K562 (cell line): ENCODE results near the gene CTIF. TPM values are rescaled to one million over a fixed set of nuclear protein-coding genes. Genes with fewer than 3 reads are reported as not detected.

Experiments
- ATF4 ChIP-seq: fragments of 450-650 bp; formaldehyde crosslinking; IDR thresholded peaks from 2 replicates; pipeline ENCODE4 v1.4.0; 2022; ENCODE audit warnings: mild to moderate bottlenecking, moderate library complexity
- CTBP1 ChIP-seq: fragments of 450-650 bp; IDR thresholded peaks from 2 replicates; pipeline ENCODE4 v1.6.1; 2016; ENCODE audit warnings: borderline replicate concordance
- ETV5 ChIP-seq: sonication (generic); formaldehyde crosslinking; IDR thresholded peaks from 2 replicates; pipeline ENCODE4 v1.4.0; 2020; ENCODE audit warnings: low read depth, mild to moderate bottlenecking, missing genetic modification reagents
- POLR2AphosphoS2 ChIP-seq: IDR thresholded peaks from 2 replicates; pipeline ENCODE4 v1.6.1; 2012; ENCODE audit warnings: low read length, improper control_type of control experiment
- RUNX1 ChIP-seq: sonication (generic); IDR thresholded peaks from 2 replicates; pipeline ENCODE4 v1.6.1; 2016; ENCODE audit warnings: antibody characterized with exemption, low read depth
- SIN3A ChIP-seq, 2 experiments: fragments of 150-350 bp in 1 of 2; IDR thresholded peaks; 2 replicates each; pipeline ENCODE4 v1.6.1; 2011 to 2016; ENCODE audit warnings: borderline replicate concordance in 2 of 2, low read depth in 2 of 2, low read length in 2 of 2, mild to moderate bottlenecking in 2 of 2, moderate library complexity in 2 of 2; ENCODE audit not compliant: control insufficient read depth in 1 of 2
- SMAD1 ChIP-seq: fragments of 150-350 bp; IDR thresholded peaks from 2 replicates; pipeline ENCODE4 v1.6.1; 2014; ENCODE audit warnings: low read length, low read depth; ENCODE audit not compliant: partially characterized antibody
- SNRNP70 ChIP-seq: fragments of 200-400 bp; formaldehyde crosslinking; optimal IDR thresholded peaks from 2 replicates; pipeline ENCODE3; 2017; ENCODE audit warnings: low read depth, low read length
- TCFL5 ChIP-seq: fragments of 250-450 bp; sonication (Bioruptor Pico); conservative IDR thresholded peaks from 2 replicates; pipeline ENCODE4 v1.6.1; 2021; ENCODE audit warnings: mild to moderate bottlenecking, moderate library complexity, matching md5 sums
- ZHX1 ChIP-seq: fragments of 150-350 bp; conservative IDR thresholded peaks from 2 replicates; pipeline ENCODE4 v1.6.1; 2014; ENCODE audit warnings: low read length
- ZNF134 ChIP-seq: fragments of 250-450 bp; sonication (Bioruptor Pico); conservative IDR thresholded peaks from 2 replicates; pipeline ENCODE4 v1.4.0; 2020
- ZNF212 ChIP-seq: fragments of 450-650 bp; formaldehyde crosslinking; IDR thresholded peaks from 2 replicates; pipeline ENCODE4 v1.4.0; 2020; ENCODE audit warnings: mild to moderate bottlenecking
- ZNF398 ChIP-seq: fragments of 250-450 bp; sonication (Bioruptor Pico); IDR thresholded peaks from 2 replicates; pipeline ENCODE4 v1.8.0; 2021; ENCODE audit warnings: moderate library complexity, mild to moderate bottlenecking, inconsistent platforms
- ZNF778 ChIP-seq: fragments of 450-650 bp; formaldehyde crosslinking; IDR thresholded peaks from 2 replicates; pipeline ENCODE4 v1.4.0; 2020; ENCODE audit warnings: mild to moderate bottlenecking, moderate library complexity
- polyA plus RNA-seq, 8 experiments: library from polyadenylated mRNA; depleted of rRNA in 4 of 8; stranded (reverse) in 5 of 8; unstranded in 3 of 8; fragments of >200 nt; fragmentation: Nextera tagmentation in 2 of 8; fragmentation: Illumina TruSeq in 1 of 8; extraction: Ambion mirVana in 2 of 8; extraction: Trizol in 1 of 8; gene quantifications; 2 replicates each; pipeline versions ENCODE4 v1.2.1 to v1.2.3, GENCODE V29; 2011 to 2014; ENCODE audit warnings: inconsistent platforms in 1 of 8, missing spikeins in 1 of 8
- total RNA-seq, 7 experiments: library from RNA; depleted of rRNA in 6 of 7; stranded (reverse); fragments of >200 nt in 6 of 7; fragmentation: Illumina TruSeq in 2 of 7; extraction: Trizol in 2 of 7; gene quantifications; 2 replicates each; pipeline versions ENCODE4 v1.2.1 to v1.2.3, GENCODE V29; 2011 to 2021; ENCODE audit warnings: low replicate concordance in 1 of 7
- TF ChIP-seq, protein P1 (sequence below), 3 experiments: IDR thresholded peaks in 2 of 3; conservative IDR thresholded peaks in 1 of 3; 2 replicates each; pipeline ENCODE4 v1.5.1; 2011 to 2012; ENCODE audit warnings: low read length in 3 of 3, mild to moderate bottlenecking in 3 of 3, control low read depth in 2 of 3, improper control_type of control experiment in 1 of 3, inconsistent platforms in 1 of 3, low read depth in 1 of 3, mixed read lengths in 1 of 3, moderate library complexity in 1 of 3; ENCODE audit not compliant: insufficient read depth in 2 of 3
- TF ChIP-seq, protein P2 (sequence below): sonication (generic); formaldehyde crosslinking; IDR thresholded peaks from 2 replicates; pipeline ENCODE4 v1.8.1; 2023; ENCODE audit warnings: mild to moderate bottlenecking, missing genetic modification reagents

The CTIF gene
- total and polyA plus RNA-seq, 9 of the 15 experiments (the other 6 are each of a cell fraction or from before 2014, with no cell fraction given), result 0.17 to 11.5 (median 2.2) TPM

DNA sequence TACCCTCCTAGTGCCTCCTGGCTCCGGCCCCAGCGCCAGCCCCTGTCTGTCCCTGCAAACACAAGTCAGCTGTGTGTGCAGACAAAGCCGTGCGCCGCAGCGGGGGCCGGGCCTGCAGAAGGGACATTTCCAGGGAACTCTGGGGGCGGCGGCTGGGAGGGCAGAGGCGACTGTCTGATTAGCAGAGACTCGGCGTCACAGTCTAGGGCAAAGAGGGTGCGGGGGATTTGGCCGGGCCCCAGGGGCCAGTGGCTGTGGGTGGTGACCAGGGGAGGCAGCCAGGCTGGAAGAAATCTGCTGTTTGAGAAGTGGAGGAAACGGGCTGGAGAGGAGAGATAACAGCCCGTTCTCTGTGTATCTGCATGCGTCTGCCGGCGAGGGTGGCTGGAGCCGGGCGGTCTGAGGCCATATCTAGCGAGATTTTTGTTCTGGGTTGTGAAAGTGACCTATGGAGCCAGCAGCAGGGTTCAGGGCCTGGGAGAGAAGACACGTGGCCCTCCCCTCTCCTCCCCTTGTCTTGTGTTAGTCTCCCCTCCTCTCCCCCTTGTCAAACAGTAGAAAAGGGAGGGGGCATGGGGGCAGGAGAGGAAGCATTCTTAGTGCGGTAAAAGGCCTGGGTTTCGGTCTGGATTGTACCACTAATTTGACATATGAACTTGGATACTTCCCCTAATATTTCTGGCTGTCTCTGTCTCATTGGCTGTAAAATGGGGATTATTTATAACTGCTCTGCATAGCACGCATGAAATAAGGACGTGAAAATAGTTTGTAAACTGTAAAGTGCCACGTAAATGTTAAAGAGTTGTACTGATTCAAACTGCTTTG, 242.5 kb downstream of the CTIF start (continued):
- peak; percentile 87; the same call in 1 of the 2 replicates for TF ChIP-seq CTBP1
- no peak for TF ChIP-seq ZHX1
- TF ChIP-seq ZNF398 (CRISPR knock-in tag), result no peak
- TF ChIP-seq, protein P1, sequence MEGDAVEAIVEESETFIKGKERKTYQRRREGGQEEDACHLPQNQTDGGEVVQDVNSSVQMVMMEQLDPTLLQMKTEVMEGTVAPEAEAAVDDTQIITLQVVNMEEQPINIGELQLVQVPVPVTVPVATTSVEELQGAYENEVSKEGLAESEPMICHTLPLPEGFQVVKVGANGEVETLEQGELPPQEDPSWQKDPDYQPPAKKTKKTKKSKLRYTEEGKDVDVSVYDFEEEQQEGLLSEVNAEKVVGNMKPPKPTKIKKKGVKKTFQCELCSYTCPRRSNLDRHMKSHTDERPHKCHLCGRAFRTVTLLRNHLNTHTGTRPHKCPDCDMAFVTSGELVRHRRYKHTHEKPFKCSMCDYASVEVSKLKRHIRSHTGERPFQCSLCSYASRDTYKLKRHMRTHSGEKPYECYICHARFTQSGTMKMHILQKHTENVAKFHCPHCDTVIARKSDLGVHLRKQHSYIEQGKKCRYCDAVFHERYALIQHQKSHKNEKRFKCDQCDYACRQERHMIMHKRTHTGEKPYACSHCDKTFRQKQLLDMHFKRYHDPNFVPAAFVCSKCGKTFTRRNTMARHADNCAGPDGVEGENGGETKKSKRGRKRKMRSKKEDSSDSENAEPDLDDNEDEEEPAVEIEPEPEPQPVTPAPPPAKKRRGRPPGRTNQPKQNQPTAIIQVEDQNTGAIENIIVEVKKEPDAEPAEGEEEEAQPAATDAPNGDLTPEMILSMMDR (IDR thresholded peaks at IDR 0.05 in 2 of 3, conservative IDR thresholded peaks at IDR 0.05 in 1 of 3; ENCODE audit: insufficient read depth in 2 of 3, low read depth in 1 of 3, low read length in 3 of 3), result no peak
- no peak for TF ChIP-seq ZNF212
- TF ChIP-seq SIN3A (IDR thresholded peaks at IDR 0.05; ENCODE audit: borderline replicate concordance in 2 of 2, control insufficient read depth in 1 of 2, low read depth in 2 of 2, low read length in 2 of 2), result peak in 1 of 2 experiments; percentile 35; a peak in 2 of 4 replicates
- TF ChIP-seq POLR2AphosphoS2, result no peak
- 0 out of 2 replicates have a peak, but pooled peaks have one; percentile 25 for TF ChIP-seq ZNF134 (CRISPR knock-in tag)
- TF ChIP-seq SNRNP70, result no peak
- TF ChIP-seq ZNF778, result no peak
- no peak for TF ChIP-seq TCFL5 (CRISPR knock-in tag)
- TF ChIP-seq, protein P2, sequence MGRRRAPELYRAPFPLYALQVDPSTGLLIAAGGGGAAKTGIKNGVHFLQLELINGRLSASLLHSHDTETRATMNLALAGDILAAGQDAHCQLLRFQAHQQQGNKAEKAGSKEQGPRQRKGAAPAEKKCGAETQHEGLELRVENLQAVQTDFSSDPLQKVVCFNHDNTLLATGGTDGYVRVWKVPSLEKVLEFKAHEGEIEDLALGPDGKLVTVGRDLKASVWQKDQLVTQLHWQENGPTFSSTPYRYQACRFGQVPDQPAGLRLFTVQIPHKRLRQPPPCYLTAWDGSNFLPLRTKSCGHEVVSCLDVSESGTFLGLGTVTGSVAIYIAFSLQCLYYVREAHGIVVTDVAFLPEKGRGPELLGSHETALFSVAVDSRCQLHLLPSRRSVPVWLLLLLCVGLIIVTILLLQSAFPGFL (CRISPR knock-in tag), result no peak
- TF ChIP-seq RUNX1, result 0 out of 2 replicates have a peak, but pooled peaks have one; percentile 44
- no peak for TF ChIP-seq ATF4 (CRISPR knock-in tag)
- peak; percentile 80; the same call in 1 of the 2 replicates for TF ChIP-seq ETV5 (CRISPR knock-in tag)
- peak; percentile 35 for TF ChIP-seq SMAD1
